Heart left ventricle (tissue), 13 donors: ENCODE measurements around the gene CPLANE1.

Experiments
- CTCF ChIP-seq, 12 donors: fragments of 200-600 bp; sonication (generic) in 4 of 12; IDR thresholded peaks; one replicate each; pipeline versions ENCODE4 v1.5.0 to v1.8.0; 2018 to 2022; ENCODE audit warnings: antibody characterized with exemption in 12 of 12, mild to moderate bottlenecking in 5 of 12
- POLR2A ChIP-seq, 2 donors: fragments of 450-650 bp; IDR thresholded peaks; one replicate each; pipeline ENCODE4 v1.6.1; 2017; ENCODE audit warnings: antibody characterized with exemption in 2 of 2, mild to moderate bottlenecking in 2 of 2, moderate library complexity in 2 of 2
- donor health status: ischemic (EF 13 %, LVEDD 7.1; RV severe dilation, severe dysfunction).
- donor health status: DM: no; HTN: yes; CAD: no.
- donor health status: DM: no; HTN: no; CAD: no.
- donor health status: ischemic (EF 25% LVEDD 6.9; RV normal size, moderate dysfunction).
- donor health status: ischemic (EF 25% LVEDD 5.7; RV mildly dilated, moderate dysfunction).
- donor health status: ischemic (EF 35%, LVEDD 5.7; RV mildly dilated, moderate dysfunction).
- donor health status: nonischemic (EF 11% LVEDD 7.7; RV severe dilation, severe dysfunction).
- donor health status: DM: yes; HTN: yes; CAD: no.
- donor health status: PGD.
- donor health status: ischemic (EF 29% LVEDD 5.4; RV normal size, mild dysfunction).
- donor health status: nonischemic (EF 23%, LVEDD 6.1; RV moderate dilation, normal function).

- no peak for TF ChIP-seq CTCF (IDR thresholded peaks at IDR 0.05)
- TF ChIP-seq POLR2A (IDR thresholded peaks at IDR 0.05) = no peak
These were observed 2.5 kb upstream of the CPLANE1 start for GRCh38 chr5:37251665-37252064.
